HG03354 (cell line): ENCODE results near the gene PRKN.
"Not testable (repeated sequence)": the region's sequence is repeated elsewhere in the genome, so short reads cannot be mapped to it uniquely, and the experiment has no call there.

Source experiments
- ATAC-seq: cut with Tn5 transposase; IDR thresholded peaks from one replicate; pipeline ENCODE4 v1.9.1; 2021; ENCODE audit warnings: mild to moderate bottlenecking; ENCODE audit not compliant: unreplicated experiment, poor library complexity, severe bottlenecking

The PRKN gene

DNA sequence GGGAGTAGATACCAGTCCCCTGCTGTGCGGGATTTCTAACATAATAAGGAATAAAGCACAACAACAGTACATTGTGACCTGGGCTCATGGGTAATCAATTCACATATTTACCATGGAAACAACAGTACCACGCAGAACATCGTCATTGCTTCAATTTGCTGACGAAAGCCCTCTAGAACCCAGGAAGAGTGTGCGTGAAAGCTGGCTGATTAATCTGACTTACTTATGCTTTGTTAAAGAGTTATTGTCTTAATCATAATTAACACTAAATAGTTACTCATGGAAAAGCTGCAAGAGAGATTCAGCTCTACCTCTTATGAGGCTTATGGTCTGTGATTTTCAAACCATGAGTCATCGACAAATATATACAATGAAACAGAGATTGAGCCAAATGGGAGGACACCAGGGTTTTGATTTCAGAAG lies 809.4 kb downstream of the PRKN start:
- no peak for ATAC-seq

DNA sequence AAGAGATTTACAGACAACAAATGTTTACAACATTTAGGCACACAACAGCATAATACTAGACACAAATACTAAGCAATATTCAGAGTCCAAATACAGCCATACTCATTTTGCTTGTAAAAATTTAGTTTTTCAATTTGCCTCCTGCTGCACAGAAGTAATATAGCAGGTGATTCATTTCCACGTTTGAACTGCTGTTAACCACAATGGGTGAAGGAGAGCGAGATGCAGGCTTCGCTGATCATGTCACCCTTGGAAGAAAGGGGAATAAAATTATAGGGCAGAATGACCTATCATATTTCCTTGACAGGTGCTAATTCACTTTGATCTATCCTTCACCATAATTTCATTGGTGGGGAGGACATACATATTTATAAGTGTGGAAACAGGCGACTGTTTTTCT lies 809.9 kb downstream of the PRKN start:
- no peak for ATAC-seq

DNA sequence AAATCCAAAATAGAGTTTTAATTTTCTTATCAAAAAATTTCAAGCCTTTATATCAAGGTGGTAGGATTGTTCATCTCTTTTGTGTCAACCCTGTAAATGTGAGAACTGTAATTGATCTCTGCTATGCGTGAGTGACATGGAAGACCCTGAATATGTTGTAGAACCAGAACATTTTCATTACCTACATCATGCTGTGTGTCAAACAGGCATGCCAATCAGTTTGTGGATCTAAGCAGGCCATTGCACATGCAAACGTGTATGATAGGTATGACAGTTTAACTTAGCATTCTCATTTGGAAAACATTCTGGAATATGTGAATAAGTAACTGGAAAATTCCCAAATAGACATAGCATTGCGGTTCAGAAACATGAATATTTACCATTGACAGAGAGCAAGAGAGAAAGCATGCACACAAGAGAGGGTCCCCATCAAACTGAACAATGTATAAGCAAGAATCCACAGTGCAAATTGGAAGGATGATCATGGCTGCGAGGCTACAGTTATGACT lies 812.1 kb downstream of the PRKN start:
- ATAC-seq = no peak

DNA sequence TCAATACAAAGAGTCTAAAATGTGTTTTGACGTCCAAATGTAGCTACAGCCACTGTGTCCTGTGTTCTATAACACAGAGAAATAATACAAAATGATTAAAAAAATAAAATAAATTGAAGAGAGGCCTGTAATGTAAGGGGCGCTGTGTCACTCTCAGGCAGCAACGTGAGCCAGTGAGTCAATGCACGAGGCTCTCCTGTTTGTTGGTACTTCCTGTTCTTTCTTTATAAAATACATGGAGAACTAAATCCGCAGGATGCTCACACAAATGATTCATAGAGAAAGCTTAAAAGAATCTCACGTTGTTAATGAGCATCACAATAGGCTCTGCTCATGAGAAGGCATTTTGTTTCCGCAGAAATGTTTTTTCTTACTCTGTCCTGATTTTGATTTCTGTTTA lies 818.7 kb downstream of the PRKN start:
- ATAC-seq = no peak

DNA sequence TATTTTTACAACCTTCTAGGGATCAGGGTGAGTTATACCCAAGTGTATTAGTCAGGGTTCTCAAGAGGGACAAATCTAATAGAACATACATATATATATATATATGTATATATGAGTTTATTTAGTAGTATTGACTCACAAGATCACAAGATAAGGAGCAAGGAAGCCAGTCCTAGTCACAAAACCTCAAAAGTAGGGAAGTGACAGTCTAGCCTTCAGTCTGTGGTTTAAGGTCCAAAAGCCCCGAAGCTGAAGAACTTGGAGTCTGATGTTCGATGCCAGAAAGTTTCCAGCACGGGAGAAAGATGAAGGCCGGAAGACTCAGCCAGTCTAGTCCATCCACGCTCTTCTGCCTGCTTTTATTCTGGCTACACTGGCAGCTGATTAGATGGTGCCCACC lies 821.0 kb downstream of the PRKN start:
- ATAC-seq = no peak

DNA sequence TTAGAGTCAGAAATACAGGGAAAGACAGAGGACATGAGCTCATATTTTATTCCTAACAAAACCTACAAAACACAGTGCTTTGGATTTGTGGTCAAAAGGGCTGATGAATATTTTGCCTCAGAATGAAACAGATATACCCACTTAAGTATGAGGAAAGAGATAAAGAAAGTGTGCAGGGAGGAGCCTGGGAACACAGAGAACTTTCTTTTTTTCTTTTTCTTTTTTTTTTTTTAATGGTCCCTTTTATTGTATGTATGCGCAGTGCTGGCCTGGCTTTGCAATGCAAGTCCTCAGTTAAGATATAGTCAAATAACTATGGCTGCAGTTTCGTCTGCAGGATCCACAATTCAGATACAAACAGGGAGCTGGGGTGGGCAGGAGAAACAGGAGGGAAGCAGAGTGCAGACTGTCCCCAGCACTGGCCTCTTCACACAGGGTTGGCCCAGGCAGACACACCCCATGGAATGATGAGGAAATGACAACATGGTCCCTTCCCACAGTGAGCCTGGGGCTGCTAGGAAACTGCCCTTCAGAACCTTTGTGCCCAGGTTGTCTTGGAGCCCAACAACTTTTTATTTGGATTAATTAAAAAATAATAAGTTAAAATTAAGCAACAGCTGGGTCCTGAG lies 823.9 kb downstream of the PRKN start:
- no peak for ATAC-seq

DNA sequence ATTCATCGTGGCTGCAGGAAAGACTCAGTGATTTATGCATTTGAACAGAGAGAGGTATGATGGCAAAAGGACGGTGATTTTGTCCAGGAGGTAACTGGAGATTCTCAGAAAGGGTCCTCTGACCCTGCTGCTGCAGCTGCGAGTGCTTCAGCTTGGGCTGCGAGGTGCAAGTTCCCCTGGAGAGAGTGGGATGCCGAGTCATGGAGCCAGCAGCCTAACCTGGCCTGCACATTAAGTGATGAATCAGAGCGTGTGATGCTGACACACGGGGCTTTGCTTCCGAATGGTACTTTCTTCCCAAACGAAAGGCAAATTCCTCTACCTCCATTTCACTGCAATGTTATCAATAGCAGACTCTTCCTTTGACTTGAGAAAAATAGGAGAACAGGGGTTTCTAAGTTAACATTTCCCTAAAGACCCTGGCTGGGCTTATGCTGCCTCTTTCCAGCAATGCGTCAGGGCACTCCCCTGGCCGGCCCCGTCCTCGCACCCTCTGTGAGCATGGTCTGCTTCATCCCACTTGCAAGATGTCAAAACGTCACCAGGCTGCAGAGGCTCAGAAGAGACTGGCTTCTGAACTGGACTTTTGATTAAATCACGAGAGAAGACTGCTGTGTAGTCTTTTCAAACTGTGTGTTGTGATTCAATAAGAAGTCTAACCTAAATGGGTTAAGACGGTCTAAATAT lies 825.7 kb downstream of the PRKN start:
- ATAC-seq = no peak

DNA sequence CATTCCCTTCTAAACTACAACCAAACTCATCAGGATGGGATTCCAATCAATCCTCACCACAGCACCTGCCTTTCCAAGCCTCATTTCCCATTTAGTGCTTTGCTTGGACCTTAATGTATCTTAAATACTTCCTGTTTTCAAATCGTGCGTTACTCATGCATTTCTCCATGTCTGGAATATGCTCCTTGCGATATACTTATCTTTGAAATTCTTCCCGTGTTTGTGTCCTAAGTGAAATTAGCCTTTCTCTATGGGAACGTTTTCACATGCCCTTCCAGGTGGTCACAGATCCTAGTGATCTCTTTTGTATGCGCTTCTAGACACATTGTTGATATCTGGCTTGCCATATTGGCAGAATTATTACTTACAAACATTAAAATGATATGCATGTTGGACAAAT lies 833.1 kb downstream of the PRKN start:
- no peak for ATAC-seq

DNA sequence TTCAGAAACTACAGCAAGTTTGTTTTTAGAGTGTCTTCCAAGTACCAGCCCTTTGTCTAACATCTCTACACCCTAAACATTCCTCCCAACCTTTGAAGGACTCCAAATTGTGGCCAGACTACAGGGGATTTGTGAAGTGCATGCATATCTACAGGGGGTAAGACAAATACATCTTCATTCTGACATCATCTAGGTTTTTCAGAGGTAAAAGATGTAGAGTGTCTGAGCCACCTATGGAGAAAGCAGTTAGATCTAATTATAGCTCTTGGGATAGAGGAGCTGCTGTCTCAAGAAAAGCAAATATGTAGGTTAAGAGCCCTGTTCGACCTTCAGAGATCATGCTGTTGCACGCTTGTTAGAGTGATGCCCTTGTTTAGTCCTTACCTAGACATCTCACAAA lies 836.0 kb downstream of the PRKN start:
- ATAC-seq = no peak

DNA sequence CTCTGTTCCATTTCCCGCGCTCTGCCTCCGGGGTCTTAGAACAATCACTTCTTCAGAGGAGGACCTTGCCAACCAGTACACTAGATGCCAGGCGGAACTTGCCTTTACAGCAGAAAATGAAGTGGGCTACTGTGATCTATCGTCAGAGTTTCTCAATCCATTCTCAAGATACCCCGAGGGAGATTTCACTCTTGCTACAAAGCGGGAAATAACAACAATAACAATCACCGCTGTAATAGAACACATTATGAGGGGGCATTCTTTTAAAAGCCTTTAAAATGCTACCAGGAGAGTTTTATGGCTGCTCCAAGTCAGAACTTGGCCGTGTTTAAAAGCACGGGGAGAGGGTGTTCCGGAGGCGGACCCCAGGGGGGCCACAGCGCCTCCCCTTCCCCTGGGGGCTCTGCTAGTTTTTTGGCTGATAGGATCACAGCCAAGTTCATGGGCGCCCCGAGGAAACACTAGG lies 836.7 kb downstream of the PRKN start:
- ATAC-seq = no peak

DNA sequence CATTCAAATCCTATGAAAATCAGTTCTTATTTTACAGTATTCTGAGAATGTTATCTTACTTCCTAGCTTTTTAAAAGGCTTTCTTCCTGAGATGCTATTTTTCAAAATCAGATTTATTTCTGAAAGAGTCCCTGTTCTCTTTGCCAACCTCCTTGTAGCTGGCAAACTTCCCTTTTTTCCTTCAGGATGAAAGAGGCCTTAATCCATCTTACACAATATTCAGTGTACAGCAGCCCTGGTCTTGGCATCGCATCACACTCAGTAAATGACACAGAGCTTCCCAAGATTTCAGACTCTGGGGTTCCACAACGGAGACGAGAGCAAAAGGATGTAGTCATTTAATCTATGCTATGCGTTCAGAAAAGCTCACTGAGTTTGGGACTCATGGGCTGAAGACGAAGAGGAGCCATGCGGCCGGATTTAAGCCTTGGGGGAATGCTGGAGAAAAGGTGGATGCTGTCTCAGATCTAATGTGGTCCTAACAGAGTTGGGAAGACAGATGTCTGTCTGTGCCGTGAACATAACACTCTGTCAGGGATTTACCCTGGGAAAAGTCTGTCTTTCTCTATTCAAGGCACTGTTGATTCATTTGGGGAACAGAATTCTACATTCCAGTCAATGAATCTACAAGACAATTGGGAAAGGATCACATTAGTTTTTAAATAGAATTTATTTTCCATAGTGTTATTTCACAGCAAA lies 837.3 kb downstream of the PRKN start:
- ATAC-seq = no peak

DNA sequence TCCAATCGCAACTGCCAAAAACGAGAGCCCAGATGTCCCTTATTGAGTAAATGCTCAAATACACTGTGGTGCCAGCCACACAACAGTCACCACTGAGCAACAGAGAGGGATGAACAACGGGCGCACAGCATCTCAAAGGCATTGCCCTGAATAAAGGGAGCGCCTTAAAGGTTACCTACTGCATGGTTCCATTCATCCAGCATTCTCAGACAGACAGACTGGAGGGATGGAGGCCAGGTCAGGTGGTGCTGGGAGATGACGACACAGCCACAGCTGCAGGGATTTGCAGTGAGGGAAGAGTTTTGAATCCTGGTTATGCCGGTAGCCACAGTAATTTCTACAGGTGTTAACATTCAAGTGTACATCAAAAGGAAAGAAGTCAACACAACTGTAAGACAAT lies 838.2 kb downstream of the PRKN start:
- no peak for ATAC-seq

DNA sequence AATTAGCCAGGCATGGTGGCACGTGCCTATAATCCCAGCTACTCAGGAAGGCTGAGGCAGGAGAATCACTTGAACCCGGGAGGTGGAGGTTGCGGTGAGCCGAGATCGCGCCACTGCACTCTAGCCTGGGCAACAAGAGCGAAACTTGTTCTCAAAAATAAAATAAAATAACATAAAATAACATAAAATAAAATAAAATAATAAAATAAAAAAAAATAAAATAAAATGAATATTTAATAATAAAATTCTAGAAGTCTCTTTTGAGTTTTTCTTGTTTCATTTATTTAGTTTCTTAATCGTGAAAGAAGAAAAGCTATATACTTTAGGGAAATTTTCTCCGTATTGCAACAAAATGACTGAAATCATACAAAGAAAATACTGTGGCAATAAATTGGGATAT lies 841.0 kb downstream of the PRKN start:
- not testable (repeated sequence) for ATAC-seq

DNA sequence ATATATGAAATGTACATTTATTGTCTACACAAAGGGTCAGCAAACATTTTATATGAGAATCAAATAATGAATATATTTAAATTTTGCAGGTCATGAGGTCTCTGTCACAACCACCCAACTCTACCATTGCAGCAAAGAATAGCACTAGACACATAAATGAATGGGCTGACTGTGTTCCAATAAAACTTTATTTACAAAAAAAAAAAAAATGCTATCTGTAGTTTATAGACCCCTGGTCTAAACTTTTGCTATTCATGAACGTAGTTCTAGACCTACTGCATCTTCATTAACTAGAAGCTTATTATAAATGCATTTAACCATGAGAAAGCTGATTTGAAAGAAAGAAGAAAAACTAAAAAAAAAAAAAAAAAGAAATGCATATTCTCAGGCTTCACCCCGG lies 842.8 kb downstream of the PRKN start:
- no peak for ATAC-seq

DNA sequence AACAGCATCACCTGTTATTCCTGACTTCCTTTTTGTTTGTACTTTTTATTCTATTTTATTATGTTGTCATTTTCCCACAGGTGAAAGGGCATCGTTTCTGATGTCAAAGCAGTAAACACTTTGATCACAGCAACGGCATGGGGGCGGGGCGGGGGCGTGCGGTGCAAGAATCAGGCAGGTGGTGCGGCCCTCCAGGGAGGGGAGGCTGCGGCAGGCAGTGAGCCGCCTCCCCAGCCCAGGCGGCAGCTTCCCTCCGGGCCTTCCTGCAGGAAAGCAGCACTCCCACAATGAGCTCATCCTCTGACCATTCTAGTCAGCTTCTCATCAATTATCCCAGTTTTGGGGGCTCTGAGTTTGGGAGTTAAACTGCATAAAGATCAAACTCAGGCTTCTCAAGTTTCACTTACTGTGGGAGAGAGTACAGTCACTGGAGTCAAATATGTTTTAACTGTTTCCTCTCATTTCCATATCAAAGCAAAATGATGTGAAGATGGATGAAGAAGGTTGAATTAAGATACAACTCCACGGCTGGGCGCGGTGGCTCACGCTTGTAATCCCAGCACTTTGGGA lies 845.3 kb downstream of the PRKN start:
- ATAC-seq = no peak

DNA sequence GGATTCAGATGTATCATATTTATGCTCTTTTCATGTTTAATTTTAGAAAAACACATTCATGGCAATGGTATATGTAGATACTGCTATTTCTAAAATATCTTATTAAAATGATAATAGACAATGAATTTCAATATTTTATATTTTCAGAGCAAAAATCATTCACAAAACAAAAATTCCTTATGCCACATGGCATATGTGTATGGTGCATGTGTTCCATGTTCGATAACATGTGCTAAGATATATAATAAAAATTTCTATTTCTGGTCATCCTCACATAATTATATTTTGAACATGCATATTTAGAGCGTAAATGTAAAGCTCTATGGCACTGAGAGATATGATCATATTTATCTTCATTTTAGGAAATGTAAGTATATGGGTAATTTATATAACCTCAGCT lies 847.5 kb downstream of the PRKN start:
- ATAC-seq = no peak

DNA sequence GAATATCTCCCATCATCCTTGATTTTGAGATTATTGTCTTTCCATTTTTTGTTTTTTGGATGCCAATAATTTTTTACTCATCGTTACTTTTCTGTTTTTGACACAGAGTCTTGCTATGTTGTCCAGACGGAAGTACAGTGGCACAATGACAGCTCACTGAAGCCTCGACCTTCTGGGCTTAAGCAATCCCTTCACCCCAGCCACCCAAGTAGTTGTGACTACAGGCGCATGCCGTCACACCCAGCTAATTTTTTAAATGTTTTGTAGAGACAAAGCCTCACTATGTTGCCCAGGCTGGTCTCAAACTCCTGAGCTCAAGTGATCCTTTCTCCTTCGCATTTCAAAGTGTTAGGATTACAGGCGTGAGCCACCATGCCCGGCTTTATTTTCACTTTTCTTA lies 851.3 kb downstream of the PRKN start:
- no peak for ATAC-seq

DNA sequence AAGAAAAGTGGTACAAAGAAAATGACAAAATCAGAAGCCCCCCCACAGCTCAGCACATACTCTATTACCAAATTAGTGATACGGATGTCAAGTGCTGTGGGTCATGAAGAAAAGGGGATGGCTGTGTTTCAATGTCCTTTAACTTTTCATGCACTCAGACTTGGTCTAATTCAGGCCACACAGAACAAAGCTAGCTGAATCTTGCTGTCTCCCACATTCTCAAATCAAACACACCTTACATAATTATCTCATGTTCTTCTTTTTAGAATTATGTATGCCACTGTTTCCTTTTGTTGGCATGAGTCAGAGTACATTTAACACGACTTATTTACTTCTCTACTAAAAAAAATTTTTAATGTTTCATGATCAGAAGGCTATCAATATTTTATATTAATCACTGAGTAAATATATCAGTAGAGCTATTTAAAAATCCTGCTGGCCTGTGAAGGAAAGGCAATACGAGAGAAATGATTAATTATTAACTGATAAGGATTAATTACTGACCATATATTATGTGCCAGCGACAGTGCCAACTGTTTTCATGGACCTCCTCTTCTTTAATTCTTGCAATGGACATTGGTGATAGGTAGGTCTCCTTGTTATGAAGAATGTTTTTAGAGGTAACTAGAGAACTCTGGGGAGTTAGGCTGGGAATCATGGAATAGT lies 857.2 kb downstream of the PRKN start:
- no peak for ATAC-seq

DNA sequence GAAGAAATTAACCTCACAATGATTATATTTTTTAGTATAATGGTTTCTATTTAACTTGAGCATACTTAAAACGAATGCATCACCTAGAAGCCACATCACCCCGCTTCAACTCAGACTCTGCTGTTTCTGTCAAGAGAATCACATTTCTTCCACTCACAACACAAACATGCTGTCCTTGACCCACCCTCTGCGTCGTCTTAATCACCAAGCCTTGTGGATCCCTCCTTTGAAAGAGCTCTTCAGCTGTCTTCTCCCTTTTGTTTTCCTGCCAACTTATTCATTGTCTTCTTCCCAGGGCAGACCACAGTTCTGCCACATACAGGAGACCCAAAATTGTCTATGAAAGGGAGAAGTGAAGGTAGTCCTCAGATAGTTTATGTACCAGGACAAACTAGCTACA lies 858.1 kb downstream of the PRKN start:
- no peak for ATAC-seq

DNA sequence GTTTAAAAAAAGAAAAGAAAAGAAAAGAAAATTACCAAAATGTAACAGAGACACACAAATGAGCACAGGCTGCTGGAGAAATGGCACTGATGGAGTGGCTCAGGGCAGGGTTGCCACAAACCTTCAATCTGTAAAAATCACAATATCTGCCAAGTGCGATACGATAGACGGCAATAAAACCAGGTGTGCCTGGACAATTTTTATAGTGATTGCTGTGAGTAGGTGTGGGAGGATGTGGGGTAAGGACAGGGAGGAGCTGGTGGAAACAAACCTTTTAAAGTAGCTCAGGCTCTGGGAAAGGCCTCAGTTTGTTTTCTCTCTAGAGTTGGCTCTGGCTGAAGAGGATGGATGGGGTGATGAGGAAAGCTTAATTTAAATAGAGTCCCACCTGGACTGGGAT lies 861.0 kb downstream of the PRKN start:
- no peak for ATAC-seq
